Measurements from ENCODE around the gene TAX1BP3.

DNA sequence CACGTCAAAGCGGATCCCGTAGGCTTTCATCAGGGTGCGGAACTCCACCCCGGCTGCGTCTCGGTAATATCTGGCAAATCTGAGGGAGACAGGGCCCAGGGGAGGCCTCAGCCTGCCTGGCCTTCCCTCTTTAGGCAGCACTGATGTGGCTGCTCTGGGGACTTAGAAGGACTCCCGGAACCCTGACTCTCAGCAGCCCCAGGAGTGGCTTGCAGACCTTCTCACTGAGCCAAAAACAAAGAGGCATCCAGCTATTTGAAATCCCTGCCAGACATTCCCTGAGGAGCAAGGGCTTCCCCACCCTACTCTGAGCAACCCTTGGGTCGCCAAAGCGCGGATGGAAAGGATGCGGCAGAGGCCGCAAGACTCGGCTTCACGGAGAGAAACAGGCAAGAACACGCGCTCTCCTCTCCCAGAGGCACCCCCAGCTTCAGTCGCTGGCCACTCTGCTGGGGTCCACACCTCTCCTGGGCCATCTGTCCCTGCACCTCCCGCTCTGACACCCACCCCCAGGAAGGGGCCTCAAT, 19.7 kb upstream of the TAX1BP3 start:
- TF ChIP-seq, protein P1, sequence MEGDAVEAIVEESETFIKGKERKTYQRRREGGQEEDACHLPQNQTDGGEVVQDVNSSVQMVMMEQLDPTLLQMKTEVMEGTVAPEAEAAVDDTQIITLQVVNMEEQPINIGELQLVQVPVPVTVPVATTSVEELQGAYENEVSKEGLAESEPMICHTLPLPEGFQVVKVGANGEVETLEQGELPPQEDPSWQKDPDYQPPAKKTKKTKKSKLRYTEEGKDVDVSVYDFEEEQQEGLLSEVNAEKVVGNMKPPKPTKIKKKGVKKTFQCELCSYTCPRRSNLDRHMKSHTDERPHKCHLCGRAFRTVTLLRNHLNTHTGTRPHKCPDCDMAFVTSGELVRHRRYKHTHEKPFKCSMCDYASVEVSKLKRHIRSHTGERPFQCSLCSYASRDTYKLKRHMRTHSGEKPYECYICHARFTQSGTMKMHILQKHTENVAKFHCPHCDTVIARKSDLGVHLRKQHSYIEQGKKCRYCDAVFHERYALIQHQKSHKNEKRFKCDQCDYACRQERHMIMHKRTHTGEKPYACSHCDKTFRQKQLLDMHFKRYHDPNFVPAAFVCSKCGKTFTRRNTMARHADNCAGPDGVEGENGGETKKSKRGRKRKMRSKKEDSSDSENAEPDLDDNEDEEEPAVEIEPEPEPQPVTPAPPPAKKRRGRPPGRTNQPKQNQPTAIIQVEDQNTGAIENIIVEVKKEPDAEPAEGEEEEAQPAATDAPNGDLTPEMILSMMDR (IDR thresholded peaks at IDR 0.05) = no peak
- TF ChIP-seq POLR2AphosphoS5 (IDR thresholded peaks at IDR 0.05; ENCODE audit: low read depth, low read length) = no peak
